Mesenchymal stem cell (in vitro differentiated cells and primary cell): ENCODE data around the gene KSR1.

Source experiments
- DNase-seq: peaks from one replicate; pipeline ENCODE4 v3.0.0-alpha.2; 2013
- H2AFZ ChIP-seq: one replicate; pipeline ENCODE4 v1.6.1; 2013; ENCODE audit warnings: low read depth, mild to moderate bottlenecking, control low read depth, inconsistent platforms, low read length, moderate library complexity
- H2AK5ac ChIP-seq: 2 replicates; pipeline ENCODE4 v1.6.1; 2013; ENCODE audit warnings: low read length, moderate library complexity, mild to moderate bottlenecking, inconsistent platforms; ENCODE audit not compliant: severe bottlenecking
- H2BK120ac ChIP-seq: one replicate; pipeline ENCODE4 v1.6.1; 2013; ENCODE audit warnings: low read depth, mild to moderate bottlenecking, inconsistent platforms, low read length, moderate library complexity
- H2BK12ac ChIP-seq, 2 experiments: one replicate each; pipeline ENCODE4 v1.6.1; 2013; ENCODE audit warnings: inconsistent platforms in 2 of 2, low read length in 2 of 2, mild to moderate bottlenecking in 2 of 2, moderate library complexity in 2 of 2, control low read depth in 1 of 2
- H2BK15ac ChIP-seq: one replicate; pipeline ENCODE4 v1.6.1; 2013; ENCODE audit warnings: mild to moderate bottlenecking, low read depth, inconsistent platforms; ENCODE audit not compliant: poor library complexity, severe bottlenecking
- H2BK5ac ChIP-seq: 2 replicates; pipeline ENCODE4 v1.6.1; 2013; ENCODE audit warnings: low read depth, mild to moderate bottlenecking, low read length, control low read depth, inconsistent platforms; ENCODE audit not compliant: poor library complexity, severe bottlenecking
- H3K14ac ChIP-seq, 2 experiments: one replicate each; pipeline ENCODE4 v1.6.1; 2013; ENCODE audit warnings: inconsistent platforms in 2 of 2, low read length in 2 of 2, control low read depth in 1 of 2, mild to moderate bottlenecking in 1 of 2, moderate library complexity in 1 of 2
- H3K18ac ChIP-seq, 2 experiments: one replicate each; pipeline ENCODE4 v1.6.1; 2013; ENCODE audit warnings: inconsistent platforms in 2 of 2, low read length in 2 of 2, control low read depth in 1 of 2, low read depth in 1 of 2, mild to moderate bottlenecking in 1 of 2
- H3K23ac ChIP-seq, 2 experiments: one replicate each; pipeline ENCODE4 v1.6.1; 2013; ENCODE audit warnings: inconsistent platforms in 2 of 2, low read length in 2 of 2, mild to moderate bottlenecking in 2 of 2, moderate library complexity in 2 of 2, control low read depth in 1 of 2
- H3K27ac ChIP-seq: 2 replicates; pipeline ENCODE4 v1.5.1; 2013; ENCODE audit warnings: mild to moderate bottlenecking, moderate library complexity, low read length, control low read depth, inconsistent platforms; ENCODE audit not compliant: poor library complexity, severe bottlenecking
- H3K27me3 ChIP-seq, 2 experiments: 2 replicates each; pipeline versions ENCODE4 v1.6.1 to v1.7.0; 2013; ENCODE audit warnings: low read length in 2 of 2, mild to moderate bottlenecking in 2 of 2, moderate library complexity in 2 of 2, control low read depth in 1 of 2, inconsistent platforms in 1 of 2; ENCODE audit not compliant: control insufficient read depth in 1 of 2, insufficient read depth in 1 of 2
- H3K36me3 ChIP-seq, 2 experiments: 2 replicates each; pipeline versions ENCODE4 v1.6.1 to v1.7.0; 2013; ENCODE audit warnings: low read length in 2 of 2, control low read depth in 1 of 2, inconsistent platforms in 1 of 2, low read depth in 1 of 2, mild to moderate bottlenecking in 1 of 2; ENCODE audit not compliant: insufficient read depth in 2 of 2, control insufficient read depth in 1 of 2
- H3K4ac ChIP-seq, 2 experiments: one replicate each; pipeline ENCODE4 v1.6.1; 2013; ENCODE audit warnings: inconsistent platforms in 2 of 2, low read length in 2 of 2, mild to moderate bottlenecking in 2 of 2, moderate library complexity in 2 of 2, control low read depth in 1 of 2, low read depth in 1 of 2
- H3K4me1 ChIP-seq: 2 replicates; pipeline ENCODE4 v1.6.1; 2013; ENCODE audit warnings: low read depth, low read length, control low read depth; ENCODE audit not compliant: control insufficient read depth, insufficient read depth
- H3K4me2 ChIP-seq: 2 replicates; pipeline ENCODE4 v1.6.1; 2013; ENCODE audit warnings: low read length, mild to moderate bottlenecking, inconsistent platforms; ENCODE audit not compliant: poor library complexity, severe bottlenecking
- H3K4me3 ChIP-seq, 2 experiments: 2 replicates each; pipeline versions ENCODE4 v1.5.1 to v1.7.0; 2013; ENCODE audit warnings: low read length in 2 of 2, mild to moderate bottlenecking in 2 of 2, control low read depth in 1 of 2, low read depth in 1 of 2; ENCODE audit not compliant: insufficient read depth in 1 of 2
- H3K79me1 ChIP-seq: replicated peaks from 2 replicates; pipeline ENCODE4 v1.6.1; 2013; ENCODE audit warnings: mild to moderate bottlenecking, control low read depth, low read length, inconsistent platforms; ENCODE audit not compliant: poor library complexity, severe bottlenecking
- H3K9ac ChIP-seq: 2 replicates; pipeline ENCODE4 v1.7.0; 2013; ENCODE audit warnings: mild to moderate bottlenecking, low read length, moderate library complexity
- H3K9me3 ChIP-seq: 2 replicates; pipeline ENCODE4 v1.7.0; 2013; ENCODE audit warnings: mild to moderate bottlenecking, low read length; ENCODE audit not compliant: control insufficient read depth
- H4K8ac ChIP-seq: one replicate; pipeline ENCODE4 v1.6.1; 2013; ENCODE audit warnings: inconsistent platforms, mild to moderate bottlenecking, low read length, moderate library complexity
- H4K91ac ChIP-seq: one replicate; pipeline ENCODE4 v1.6.1; 2013; ENCODE audit warnings: mild to moderate bottlenecking, low read length, inconsistent platforms
- WGBS: methylation state at CpG from one replicate; pipeline ENCODE4 v1.1.7; 2013; ENCODE audit warnings: mixed read lengths; 5-methylcytosine and 5-hydroxymethylcytosine counted together

The KSR1 gene

DNA sequence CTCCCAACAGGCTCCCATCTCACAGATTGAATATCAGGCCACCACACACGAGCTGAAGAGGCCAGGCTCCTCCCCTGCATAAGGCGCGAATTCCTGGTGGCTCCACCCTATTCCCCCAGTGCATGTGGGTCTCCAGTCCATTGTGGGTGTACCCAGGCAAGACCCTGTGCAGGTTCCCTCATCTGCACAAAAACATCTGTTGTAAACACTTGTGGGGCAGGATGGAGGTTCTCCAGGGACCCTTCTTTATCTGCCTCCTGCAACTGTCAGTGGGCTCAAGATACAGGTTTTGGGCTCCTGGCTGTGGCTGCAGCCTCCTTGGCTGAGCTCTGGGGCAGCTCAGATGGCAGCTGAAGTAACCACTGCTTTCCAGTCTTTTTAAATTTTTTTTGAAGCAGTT lies 157.2 kb downstream of the KSR1 start:
- Histone ChIP-seq H3K4me1 (peaks cover 2% of the 10 kb centered on the region), H2BK12ac (no peak overlapping the region), H4K8ac (no peak overlapping the region), H2BK15ac (no peak overlapping the region), H2AK5ac (no peak overlapping the region), H3K4ac (no peak overlapping the region), H3K9ac (no peak overlapping the region), H2BK5ac (no peak overlapping the region), H4K91ac (no peak overlapping the region), H3K9me3 (no peaks in the 10 kb centered on the region), H2AFZ (no peak overlapping the region), H3K23ac (no peak overlapping the region), H3K79me1 (no peaks in the 10 kb centered on the region), H3K18ac (no peak overlapping the region), H3K14ac (no peak overlapping the region), H3K4me3 (no peak overlapping the region), H3K27ac (no peak overlapping the region), H3K4me2 (no peak overlapping the region), H3K36me3 (peaks cover 64 to 78% of the 10 kb centered on the region in 2 experiments), H2BK120ac (no peak overlapping the region), H3K27me3 (no peaks in the 10 kb centered on the region)
- 50% methylated on average over 1 of the region's 3 CpGs for WGBS
- no peak for DNase-seq

DNA sequence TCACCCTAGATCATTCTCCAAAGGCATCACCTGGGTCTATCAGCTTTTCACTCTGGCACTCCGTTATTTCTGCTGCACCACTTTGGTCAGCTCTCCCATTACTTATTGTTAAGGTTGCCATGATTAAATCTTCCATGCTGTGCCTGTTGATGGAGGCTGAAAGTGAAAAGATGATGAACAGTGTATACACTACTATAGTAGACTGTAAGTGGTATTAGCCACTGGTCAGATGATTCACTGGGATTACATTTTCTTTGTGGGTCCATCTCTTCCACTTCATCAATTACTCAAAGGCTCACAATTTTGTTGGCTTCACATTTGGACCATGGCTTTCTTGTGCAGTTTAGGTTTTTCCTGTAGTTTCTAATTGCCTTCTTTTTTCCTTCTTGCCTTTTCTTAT lies 158.9 kb downstream of the KSR1 start:
- H2BK5ac ChIP-seq, result no peak overlapping the region
- no peak overlapping the region for H3K27ac ChIP-seq
- no CpG with 5 or more reads among the region's 1 CpG for WGBS
- H3K4ac ChIP-seq, result no peak overlapping the region
- H2BK120ac ChIP-seq, result no peak overlapping the region
- H3K4me1 ChIP-seq, result no peaks in the 10 kb centered on the region
- no peak overlapping the region for H3K9ac ChIP-seq
- H3K18ac ChIP-seq, result no peak overlapping the region
- H2AK5ac ChIP-seq, result no peak overlapping the region
- H3K79me1 ChIP-seq, result no peaks in the 10 kb centered on the region
- no peaks in the 10 kb centered on the region for H3K9me3 ChIP-seq
- H2BK15ac ChIP-seq, result no peak overlapping the region
- no peak for DNase-seq
- H3K4me2 ChIP-seq, result no peak overlapping the region
- H4K8ac ChIP-seq, result no peak overlapping the region
- no peak overlapping the region for H4K91ac ChIP-seq
- no peak overlapping the region for H3K14ac ChIP-seq
- peaks cover 55 to 71% of the 10 kb centered on the region in 2 experiments for H3K36me3 ChIP-seq
- H3K27me3 ChIP-seq, result no peaks in the 10 kb centered on the region
- no peak overlapping the region for H3K23ac ChIP-seq
- H3K4me3 ChIP-seq, result no peak overlapping the region
- no peak overlapping the region for H2AFZ ChIP-seq
- no peak overlapping the region for H2BK12ac ChIP-seq

DNA sequence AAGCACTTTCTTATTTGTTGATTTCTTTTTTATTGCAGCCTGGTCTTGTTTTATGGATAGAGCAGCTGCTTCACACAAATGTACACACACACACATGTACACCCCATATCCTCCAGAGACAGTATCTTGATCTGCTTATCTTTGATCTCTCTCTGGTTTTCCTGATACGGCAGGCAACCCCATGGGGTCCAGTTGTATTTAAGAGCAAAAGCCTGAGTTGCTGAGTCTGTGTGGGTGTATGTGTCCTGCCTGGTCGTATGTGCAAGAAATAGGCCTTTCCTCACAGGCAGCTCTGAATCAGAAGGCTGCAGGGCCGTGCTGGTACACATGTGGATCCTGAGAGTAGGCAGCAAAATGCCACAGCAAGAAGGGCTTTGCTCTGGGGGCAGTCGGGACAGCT lies 160.2 kb downstream of the KSR1 start:
- Histone ChIP-seq H3K9me3 (no peaks in the 10 kb centered on the region), H2BK12ac (no peak overlapping the region), H3K27me3 (no peaks in the 10 kb centered on the region), H3K4ac (no peak overlapping the region), H3K4me1 (no peaks in the 10 kb centered on the region), H3K36me3 (peaks cover 57 to 73% of the 10 kb centered on the region in 2 experiments), H3K18ac (no peak overlapping the region), H2BK120ac (no peak overlapping the region), H2BK5ac (no peak overlapping the region), H4K8ac (no peak overlapping the region), H2AK5ac (no peak overlapping the region), H3K23ac (no peak overlapping the region), H3K4me2 (no peak overlapping the region), H3K27ac (no peak overlapping the region), H3K4me3 (no peak overlapping the region), H3K14ac (no peak overlapping the region), H4K91ac (no peak overlapping the region), H3K9ac (no peak overlapping the region), H3K79me1 (peaks cover 1% of the 10 kb centered on the region), H2BK15ac (no peak overlapping the region), H2AFZ (no peak overlapping the region)
- DNase-seq, result no peak
- WGBS, result 88% methylated on average over 4 of the region's 4 CpGs

DNA sequence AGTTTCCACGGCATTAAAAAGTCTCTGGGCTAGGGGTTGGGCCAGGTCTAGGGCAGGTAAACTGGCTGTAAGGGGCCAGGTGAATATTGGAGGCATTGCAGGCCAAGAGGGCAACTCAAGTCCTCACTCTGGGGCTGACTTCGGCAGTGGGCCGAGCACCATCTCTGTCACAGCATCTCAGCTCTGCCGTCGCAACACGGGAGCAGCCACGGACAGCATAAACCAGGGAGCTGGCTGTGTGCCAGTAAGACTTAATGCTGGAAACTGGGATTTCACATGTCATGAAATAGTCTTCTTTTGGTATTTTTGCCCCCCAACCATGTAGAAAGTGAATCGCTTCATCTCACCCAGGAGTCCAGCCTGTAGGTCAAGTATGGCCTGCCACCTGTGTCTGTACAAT lies 162.2 kb downstream of the KSR1 start:
- Histone ChIP-seq H2BK5ac (no peak overlapping the region), H3K4me3 (no peak overlapping the region), H4K91ac (no peak overlapping the region), H3K23ac (no peak overlapping the region), H3K36me3 (peaks cover 64 to 69% of the 10 kb centered on the region in 2 experiments), H2AK5ac (no peak overlapping the region), H3K14ac (no peak overlapping the region), H2BK15ac (no peak overlapping the region), H3K79me1 (peaks cover 1% of the 10 kb centered on the region), H3K9ac (no peak overlapping the region), H2BK120ac (no peak overlapping the region), H3K18ac (no peak overlapping the region), H2BK12ac (no peak overlapping the region), H3K9me3 (no peaks in the 10 kb centered on the region), H4K8ac (no peak overlapping the region), H3K4me2 (no peak overlapping the region), H2AFZ (no peak overlapping the region), H3K4ac (no peak overlapping the region), H3K27me3 (no peaks in the 10 kb centered on the region), H3K4me1 (no peaks in the 10 kb centered on the region), H3K27ac (no peak overlapping the region)
- no peak for DNase-seq
- 90% methylated on average over 8 of the region's 8 CpGs for WGBS
